NCI-H1092 (cell line): ENCODE results near the gene IRAK4.

Source experiments
- DNase-seq: peaks from one replicate; lab custom pipeline; 2025; lab: John Stamatoyannopoulos, UW

IRAK4 gene

GRCh38 chr12:43766291-43766690 lies 7.5 kb downstream of the IRAK4 start:
- DNase-seq = no peak

- DNase-seq = peak; percentile 2
Observed at GRCh38 chr12:43776498-43776897, 17.7 kb downstream of the IRAK4 start.

GRCh38 chr12:43786899-43787693 lies 28.3 kb downstream of the IRAK4 start:
- DNase-seq = no peak

- DNase-seq = peak; percentile 17
Observed at GRCh38 chr12:43789941-43790340, 31.2 kb downstream of the IRAK4 start.

GRCh38 chr12:43795716-43796280 lies 37.0 kb downstream of the IRAK4 start:
- DNase-seq = no peak

- no peak for DNase-seq
Observed at GRCh38 chr12:43797561-43798217, 38.9 kb downstream of the IRAK4 start.

GRCh38 chr12:43805149-43805859 lies 46.6 kb downstream of the IRAK4 start:
- no peak for DNase-seq

- DNase-seq = peak; percentile 88
Observed at GRCh38 chr12:43805860-43806736, 47.3 kb downstream of the IRAK4 start, which contains the start of gene TWF1. Gene TWF1, minus strand, starts transcription at chr12:43806317. Its CDS starts 72 bp downstream, at chr12:43806245.

- no peak for DNase-seq
Observed at GRCh38 chr12:43806737-43807072, 48.0 kb downstream of the IRAK4 start.

- no peak for DNase-seq
Observed at GRCh38 chr12:43807386-43807785, 48.6 kb downstream of the IRAK4 start.

GRCh38 chr12:43812057-43812456 lies 53.3 kb downstream of the IRAK4 start:
- DNase-seq = no peak

- DNase-seq = no peak
Observed at GRCh38 chr12:43812926-43813325, 54.2 kb downstream of the IRAK4 start.

- DNase-seq = no peak
Observed at GRCh38 chr12:43815416-43815815, 56.7 kb downstream of the IRAK4 start.

- no peak for DNase-seq
Observed at GRCh38 chr12:43816168-43816567, 57.4 kb downstream of the IRAK4 start.

GRCh38 chr12:43824207-43824775 lies 65.5 kb downstream of the IRAK4 start:
- DNase-seq = no peak

- no peak for DNase-seq
Observed at GRCh38 chr12:43826681-43827080, 67.9 kb downstream of the IRAK4 start.

GRCh38 chr12:43827093-43827492 lies 68.3 kb downstream of the IRAK4 start:
- DNase-seq = no peak

- DNase-seq = no peak
Observed at GRCh38 chr12:43832463-43833168, 73.9 kb downstream of the IRAK4 start.

- no peak for DNase-seq
Observed at GRCh38 chr12:43835264-43835655, 76.5 kb downstream of the IRAK4 start.

- DNase-seq = peak; percentile 63
Observed at GRCh38 chr12:43835656-43836474, 77.1 kb downstream of the IRAK4 start, which contains the start of gene TMEM117. Gene TMEM117, plus strand, starts transcription at chr12:43836081.
